K562 (cell line): ENCODE data around the gene OMG. TPM values are rescaled to one million over a fixed set of nuclear protein-coding genes. Genes with fewer than 3 reads are reported as not detected.

ENCODE experiments used
- ATAC-seq: fragments of 200-7000 bp; cut with Tn5 transposase; 3 replicates; pipeline ENCODE4 v1.9.1; 2020; ENCODE audit warnings: moderate library complexity
- BruUV-seq: library from RNA; stranded (reverse); fragments of 400-500 nt; replicated peaks from 2 replicates; lab custom pipeline; 2021; lab: Mats Ljungman, UMichigan
- CTCF ChIA-PET: fragments of 300-600 bp; formaldehyde crosslinking; extraction: SDS; loops from one replicate; lab custom pipeline; 2021; ENCODE audit warnings: low intra/inter-chr PET ratio; lab: Yijun Ruan, JAX
- POLR2A ChIA-PET: fragments of 300-600, 350-650 bp; sonication (Branson Sonifier 250); formaldehyde crosslinking; extraction: SDS; loops from one replicate; lab custom pipeline; 2021; ENCODE audit warnings: antibody characterized with exemption, inconsistent platforms; lab: Yijun Ruan, JAX
- DNase-seq, 4 experiments: peaks; one replicate each; pipeline versions ENCODE4 v3.0.0 to v3.0.0-alpha.2; 2011 to 2018; ENCODE audit warnings: low spot score in 3 of 4, mixed read lengths in 3 of 4; ENCODE audit errors: extremely low read depth in 1 of 4
- FAIRE-seq: peaks from 2 replicates; lab custom pipeline; 2011; peaks lifted over from hg19 to GRCh38; lab: Jason Lieb, UNC
- H2AFZ ChIP-seq: 2 replicates; pipeline ENCODE4 v1.6.0; 2011; ENCODE audit warnings: low read depth, low read length, control low read depth, inconsistent platforms
- H3K27ac ChIP-seq: fragments of 200-600 bp; 3 replicates; pipeline ENCODE4 v1.8.0; 2011; ENCODE audit warnings: low read depth, mild to moderate bottlenecking, control low read depth, inconsistent platforms, low read length, moderate library complexity, mixed read lengths; ENCODE audit errors: extremely low read depth
- H3K27me3 ChIP-seq, 2 experiments: fragments of 300-600 bp in 1 of 2; 2 replicates in 1 of 2; 3 replicates in 1 of 2; pipeline versions ENCODE4 v1.6.0 to v1.8.0; 2011; ENCODE audit warnings: inconsistent platforms in 2 of 2, low read length in 2 of 2, mild to moderate bottlenecking in 1 of 2, mixed read lengths in 1 of 2, moderate library complexity in 1 of 2; ENCODE audit not compliant: control insufficient read depth in 2 of 2, insufficient read depth in 2 of 2
- H3K36me3 ChIP-seq: fragments of 300-600 bp; 3 replicates; pipeline ENCODE4 v1.8.0; 2011; ENCODE audit warnings: mild to moderate bottlenecking, low read length, inconsistent platforms; ENCODE audit not compliant: control insufficient read depth, insufficient read depth
- H3K4me1 ChIP-seq, 2 experiments: fragments of 200-600 bp in 1 of 2; replicated peaks in 1 of 2; 2 replicates in 1 of 2; 3 replicates in 1 of 2; pipeline versions ENCODE4 v1.5.1 to v1.8.0; 2011; ENCODE audit warnings: inconsistent platforms in 2 of 2, low read length in 2 of 2, mild to moderate bottlenecking in 1 of 2, mixed read lengths in 1 of 2, moderate library complexity in 1 of 2; ENCODE audit not compliant: control insufficient read depth in 2 of 2, insufficient read depth in 2 of 2
- H3K4me2 ChIP-seq: 2 replicates; pipeline ENCODE4 v1.6.1; 2011; ENCODE audit warnings: low read length, control low read depth, inconsistent platforms, mixed read lengths; ENCODE audit not compliant: insufficient read depth
- H3K4me3 ChIP-seq: fragments of 200-600 bp; sonication (generic), shearing (Covaris generic); 2 replicates; pipeline ENCODE4 v1.5.1; 2016; ENCODE audit warnings: control low read depth, inconsistent platforms
- H3K79me2 ChIP-seq: fragments of 200-600 bp; 3 replicates; pipeline ENCODE4 v1.8.0; 2011; ENCODE audit warnings: low read length, inconsistent platforms; ENCODE audit not compliant: control insufficient read depth, insufficient read depth
- H3K9ac ChIP-seq, 2 experiments: 2 replicates each; pipeline versions ENCODE4 v1.6.0 to v1.6.1; 2011; ENCODE audit warnings: low read depth in 2 of 2, low read length in 2 of 2, control low read depth in 1 of 2, inconsistent platforms in 1 of 2, mild to moderate bottlenecking in 1 of 2, mixed read lengths in 1 of 2; ENCODE audit not compliant: insufficient read depth in 1 of 2
- H3K9me1 ChIP-seq: one replicate; pipeline ENCODE4 v1.6.0; 2011; ENCODE audit warnings: inconsistent platforms, mild to moderate bottlenecking, low read length, moderate library complexity; ENCODE audit not compliant: control insufficient read depth, insufficient read depth
- H3K9me3 ChIP-seq: replicated peaks from 2 replicates; pipeline ENCODE4 v1.5.1; 2011; ENCODE audit warnings: low read depth, low read length, inconsistent platforms; ENCODE audit not compliant: control insufficient read depth, insufficient read depth
- H4K20me1 ChIP-seq: replicated peaks from 2 replicates; pipeline ENCODE4 v1.6.1; 2011; ENCODE audit warnings: low read length, inconsistent platforms, mixed read lengths; ENCODE audit not compliant: control insufficient read depth, insufficient read depth
- C11orf30 ChIP-seq: fragments of 450-650 bp; IDR thresholded peaks from 2 replicates; pipeline ENCODE4 v1.6.1; 2016; ENCODE audit warnings: low read depth, mild to moderate bottlenecking
- CC2D1A ChIP-seq: fragments of 450-650 bp; IDR thresholded peaks from 2 replicates; pipeline ENCODE4 v1.6.1; 2017; ENCODE audit warnings: mild to moderate bottlenecking
- DPF2 ChIP-seq: fragments of 450-650 bp; IDR thresholded peaks from 2 replicates; pipeline ENCODE4 v1.6.1; 2016
- ERF ChIP-seq: fragments of 450-650 bp; formaldehyde crosslinking; IDR thresholded peaks from 2 replicates; pipeline ENCODE4 v1.4.0; 2020; ENCODE audit warnings: mild to moderate bottlenecking, mixed read lengths
- FIP1L1 ChIP-seq: fragments of 200-400 bp; formaldehyde crosslinking; IDR thresholded peaks from 2 replicates; pipeline ENCODE4 v1.6.1; 2018; ENCODE audit warnings: mild to moderate bottlenecking, low read depth, low read length; ENCODE audit not compliant: poor library complexity, severe bottlenecking
- FOXM1 ChIP-seq, 2 experiments: fragments of 450-650 bp in 1 of 2; sonication (generic) in 1 of 2; formaldehyde crosslinking in 1 of 2; IDR thresholded peaks; 2 replicates each; pipeline versions ENCODE4 v1.6.1 to v1.9.0; 2017 to 2022; ENCODE audit warnings: low read depth in 2 of 2, mild to moderate bottlenecking in 2 of 2, missing genetic modification reagents in 1 of 2, moderate library complexity in 1 of 2
- POLR3G ChIP-seq: IDR thresholded peaks from 2 replicates; pipeline ENCODE4 v1.6.1; 2011; ENCODE audit not compliant: insufficient read length, insufficient replicate concordance; ENCODE audit errors: extremely low read depth
- SPI1 ChIP-seq: IDR thresholded peaks from 2 replicates; pipeline ENCODE4 v1.6.1; 2011; ENCODE audit warnings: low read depth, low read length, control low read depth, borderline replicate concordance
- TFAP4 ChIP-seq: sonication (generic); formaldehyde crosslinking; IDR thresholded peaks from 2 replicates; pipeline ENCODE4 v1.8.0; 2022; ENCODE audit warnings: missing genetic modification reagents, mild to moderate bottlenecking, moderate library complexity, borderline replicate concordance
- TRIM24 ChIP-seq, 2 experiments: fragments of 450-650 bp; IDR thresholded peaks; 2 replicates each; pipeline ENCODE4 v1.6.1; 2016
- XRCC3 ChIP-seq: fragments of 450-650 bp; IDR thresholded peaks from 2 replicates; pipeline ENCODE4 v1.6.1; 2017; ENCODE audit warnings: mild to moderate bottlenecking, moderate library complexity
- ZKSCAN8 ChIP-seq: fragments of 200-800 bp; sonication (Bioruptor generic); IDR thresholded peaks from 2 replicates; pipeline ENCODE4 v1.6.1; 2016; ENCODE audit warnings: missing genetic modification characterization, missing compliant biosample characterization
- ZNF146 ChIP-seq: IDR thresholded peaks from one replicate; pipeline ENCODE4 v1.6.1; 2018; ENCODE audit warnings: missing compliant biosample characterization; ENCODE audit not compliant: unreplicated experiment
- ZNF175 ChIP-seq: fragments of 200-800 bp; sonication (Bioruptor generic); IDR thresholded peaks from 2 replicates; pipeline ENCODE4 v1.6.1; 2016; ENCODE audit warnings: low read depth, mild to moderate bottlenecking, missing genetic modification characterization, missing compliant biosample characterization
- WGBS: fragments of 100-300 bp; shearing (Covaris generic); methylation state at CpG from one replicate; pipeline ENCODE4 v1.1.6; 2016; ENCODE audit warnings: low coverage, mixed read lengths; ENCODE audit not compliant: insufficient coverage; ENCODE audit errors: missing lambda C conversion rate; 5-methylcytosine and 5-hydroxymethylcytosine counted together
- in situ Hi-C: fragments of 300-500 bp; cut with MboI; formaldehyde crosslinking; loops from 4 replicates; pipeline ENCODE4 v1.15.0; 2018; ENCODE audit warnings: inconsistent platforms, mixed read lengths
- intact Hi-C: fragments of 100-400 bp; cut with micrococcal nuclease; formaldehyde crosslinking; loops from 2 replicates; pipeline ENCODE4 v1.14.2; 2022
- polyA plus RNA-seq, 8 experiments: library from polyadenylated mRNA; depleted of rRNA in 4 of 8; stranded (reverse) in 5 of 8; unstranded in 3 of 8; fragments of >200 nt; fragmentation: Nextera tagmentation in 2 of 8; fragmentation: Illumina TruSeq in 1 of 8; extraction: Ambion mirVana in 2 of 8; extraction: Trizol in 1 of 8; gene quantifications; 2 replicates each; pipeline versions ENCODE4 v1.2.1 to v1.2.3, GENCODE V29; 2011 to 2014; ENCODE audit warnings: inconsistent platforms in 1 of 8, missing spikeins in 1 of 8
- total RNA-seq, 7 experiments: library from RNA; depleted of rRNA in 6 of 7; stranded (reverse); fragments of >200 nt in 6 of 7; fragmentation: Illumina TruSeq in 2 of 7; extraction: Trizol in 2 of 7; gene quantifications; 2 replicates each; pipeline versions ENCODE4 v1.2.1 to v1.2.3, GENCODE V29; 2011 to 2021; ENCODE audit warnings: low replicate concordance in 1 of 7

The OMG gene
- total and polyA plus RNA-seq, 9 of the 15 experiments (the other 6 are each of a cell fraction or from before 2014, with no cell fraction given): 0.41 TPM; not detected in 8

DNA sequence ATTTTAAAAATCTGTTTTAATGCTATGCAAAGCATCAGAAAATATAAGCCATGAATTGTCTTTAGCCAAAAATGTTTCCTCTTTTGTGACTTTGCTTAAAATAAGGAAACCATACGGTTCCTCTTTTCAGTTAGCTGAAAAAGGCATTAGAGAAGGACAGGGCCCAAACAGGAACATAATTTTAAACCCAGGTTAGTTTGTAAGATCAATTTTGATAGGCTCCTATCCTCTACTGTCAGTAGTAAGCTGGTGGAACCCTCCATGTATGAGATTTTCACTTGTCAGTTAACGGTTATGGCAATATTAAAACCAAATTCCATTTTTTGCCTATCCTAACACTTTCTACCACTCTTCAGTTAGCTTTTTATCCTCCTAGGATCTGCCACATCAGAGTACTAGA is 12.5 kb upstream of the OMG start:
- CTCF ChIA-PET: no interaction called here

DNA sequence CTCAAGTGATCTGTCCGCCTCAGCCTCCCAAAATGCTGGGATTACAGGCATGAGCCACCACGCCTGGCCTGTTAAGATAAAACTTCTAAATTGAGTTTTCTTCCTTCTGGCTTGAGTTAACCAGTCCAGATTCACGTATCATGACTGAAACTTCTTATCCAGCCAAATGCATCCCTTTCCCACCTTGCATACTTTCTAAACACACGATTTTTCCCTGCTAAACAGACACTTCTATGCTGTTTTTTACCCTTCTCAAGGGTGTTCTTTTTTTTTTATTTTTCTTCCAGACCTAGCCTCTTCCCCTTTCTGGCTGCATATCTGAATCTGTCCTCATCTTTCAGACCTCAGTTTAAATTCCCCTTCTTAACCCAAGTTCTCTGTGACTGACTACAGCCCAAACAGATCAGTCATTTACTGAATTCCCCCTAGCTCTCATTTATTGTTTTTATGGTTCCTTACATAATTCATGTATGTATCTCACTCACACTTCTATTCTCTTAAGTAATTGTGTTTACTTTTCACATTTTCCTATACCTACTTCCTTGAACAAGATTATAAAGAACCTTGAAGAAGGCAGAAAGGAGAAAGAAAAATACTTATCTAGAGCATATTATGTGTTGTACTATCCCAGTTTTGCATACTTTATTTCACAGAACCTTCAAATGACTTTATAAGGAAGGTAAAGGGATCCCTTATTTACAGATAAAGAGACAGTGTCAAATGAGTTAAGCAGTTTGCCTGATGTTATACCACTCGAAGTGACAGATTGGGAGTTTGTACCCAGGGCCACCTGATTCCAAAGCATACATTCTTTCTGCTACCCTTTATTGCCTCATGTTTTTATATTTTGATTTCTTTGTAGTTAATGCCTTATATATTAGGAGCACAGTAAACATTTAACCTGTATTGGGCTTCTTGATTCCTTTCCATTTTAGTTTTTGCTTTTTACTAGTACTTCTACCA is 11.6 kb upstream of the OMG start:
- 3% methylated on average over 4 of the region's 5 CpGs for WGBS
- Histone ChIP-seq H3K9me1 (no peaks in the 10 kb centered on the region), H3K4me1 (peaks cover 12% of the 10 kb centered on the region in 2 experiments; a peak in 4 of 5 replicates), H3K4me3 (no peak overlapping the region), H3K9ac (no peak overlapping the region), H3K27ac (peak overlapping the region; percentile 1; the same call in 1 of the 3 replicates), H3K79me2 (peaks cover 5% of the 10 kb centered on the region; the same call in 2 of the 3 replicates), H3K4me2 (no peak overlapping the region; the same call in 1 of the 2 replicates), H3K9me3 (no peaks in the 10 kb centered on the region), H2AFZ (no peak overlapping the region), H4K20me1 (peaks cover 7% of the 10 kb centered on the region; the same call in 1 of the 2 replicates), H3K36me3 (no peaks in the 10 kb centered on the region), H3K27me3 (no peaks in the 10 kb centered on the region)
- ChIA-PET POLR2A (no interaction called here), CTCF (no interaction called here)
- DNase-seq (peak in 2 of 4 experiments; percentile 16 to 57), FAIRE-seq (peak; percentile 69), ATAC-seq (peak; percentile 70)
- intact Hi-C loops: no loop called here
- in situ Hi-C loops: no loop called here
- BruUV-seq: no TSS peak
- TF ChIP-seq TFAP4 (no peak), DPF2 (peak; percentile 70; the same call in 1 of the 2 replicates), CC2D1A (0 out of 2 replicates have a peak, but pooled peaks have one; percentile 16), SPI1 (peak; percentile 73), TRIM24 (IDR thresholded peaks at IDR 0.05) (peak in 1 of 2 experiments; percentile 47; a peak in 1 of 4 replicates), ZKSCAN8 (no peak), POLR3G (no peak), ZNF146 (CRISPR knock-in tag) (no peak), FOXM1 (IDR thresholded peaks at IDR 0.05; ENCODE audit: low read depth) (no peak), FOXM1 (CRISPR knock-in tag; IDR thresholded peaks at IDR 0.05; ENCODE audit: low read depth) (no peak), C11orf30 (no peak), ZNF175 (CRISPR knock-in tag) (no peak), ERF (CRISPR knock-in tag) (no peak)

More for the DNA sequence above, 12.5 kb upstream of the OMG start:
- Histone ChIP-seq H3K36me3 (no peaks in the 10 kb centered on the region), H4K20me1 (peaks cover 7% of the 10 kb centered on the region; the same call in 1 of the 2 replicates), H2AFZ (no peak overlapping the region), H3K79me2 (peaks cover 5% of the 10 kb centered on the region; the same call in 2 of the 3 replicates), H3K4me2 (no peak overlapping the region), H3K4me3 (no peak overlapping the region), H3K9me3 (no peaks in the 10 kb centered on the region), H3K4me1 (peaks cover 12% of the 10 kb centered on the region in 2 experiments; a peak in 4 of 5 replicates), H3K9ac (no peak overlapping the region), H3K9me1 (no peaks in the 10 kb centered on the region), H3K27me3 (no peaks in the 10 kb centered on the region), H3K27ac (peak overlapping the region; percentile 41; the same call in 1 of the 3 replicates)
- TF ChIP-seq SPI1: peak; percentile 89
- TF ChIP-seq XRCC3: no peak
- no peak for TF ChIP-seq FIP1L1
- peak; percentile 59; the same call in 1 of the 2 replicates for TF ChIP-seq FOXM1 (IDR thresholded peaks at IDR 0.05; ENCODE audit: low read depth)
- TF ChIP-seq FOXM1 (CRISPR knock-in tag; IDR thresholded peaks at IDR 0.05; ENCODE audit: low read depth): no peak
- no TSS peak for BruUV-seq
- ATAC-seq (no peak), DNase-seq (no peak), FAIRE-seq (no peak)
- in situ Hi-C loops: no loop called here
- POLR2A ChIA-PET: interaction anchor here (0.6 to 0.7 kb wide), 2 partner anchors 8 to 256 kb away, joined by 3 read pairs; no protein-coding TSS in a partner anchor
- intact Hi-C loops: no loop called here
- WGBS: 23% methylated on average over 2 of the region's 2 CpGs
